HG02884 (cell line): ENCODE results near the gene CDC42EP1.
"Not testable (repeated sequence)": the region's sequence is repeated elsewhere in the genome, so short reads cannot be mapped to it uniquely, and the experiment has no call there.

Source experiments
- ATAC-seq: cut with Tn5 transposase; IDR thresholded peaks from one replicate; pipeline ENCODE4 v1.9.1; 2021; ENCODE audit warnings: mild to moderate bottlenecking, moderate library complexity; ENCODE audit not compliant: unreplicated experiment

CDC42EP1 gene

DNA sequence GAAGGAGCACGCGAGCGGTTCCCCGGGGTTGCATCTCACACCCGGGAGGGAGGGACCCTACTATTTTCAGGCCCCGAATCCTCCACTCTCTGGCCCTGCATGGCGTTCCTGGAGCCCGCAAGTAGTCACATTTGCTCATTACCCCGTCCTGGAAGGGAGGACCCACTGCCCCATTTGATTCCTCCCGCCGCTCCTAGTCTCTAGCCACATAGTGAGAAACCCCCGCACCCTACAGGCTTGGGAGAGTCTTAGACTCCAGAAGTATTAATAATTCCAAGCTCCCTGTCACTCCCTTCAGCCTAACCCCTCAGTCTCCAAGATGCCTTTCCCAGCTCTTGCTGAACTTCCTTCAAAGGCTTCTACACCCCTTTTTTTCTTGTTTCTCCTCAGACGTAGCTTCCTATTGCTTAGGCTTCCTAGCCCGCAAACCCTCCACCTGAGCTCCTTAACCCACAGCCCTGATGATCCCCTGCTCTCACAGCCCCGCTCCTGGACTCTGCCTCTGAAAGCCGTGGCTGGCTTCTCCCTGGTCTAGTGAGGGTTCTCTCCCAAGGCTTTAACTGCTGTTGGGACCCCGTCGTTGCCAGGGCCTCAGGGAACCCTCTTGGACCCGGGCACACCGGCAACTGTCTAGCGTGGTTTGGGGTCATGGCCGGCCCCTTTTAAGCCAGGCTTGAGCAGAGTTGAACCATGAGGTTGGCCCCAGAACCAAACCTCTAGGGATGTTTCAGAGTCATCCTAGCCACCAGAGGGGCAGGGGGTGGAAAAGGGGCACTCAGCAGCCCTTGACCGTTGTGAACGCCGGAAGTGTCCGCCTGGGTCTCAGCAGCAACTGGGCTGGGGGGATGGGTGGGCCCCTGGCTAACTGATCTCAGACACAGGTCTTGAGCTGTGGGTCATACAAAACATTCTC, 49.2 kb downstream of the CDC42EP1 start:
- no peak for ATAC-seq

DNA sequence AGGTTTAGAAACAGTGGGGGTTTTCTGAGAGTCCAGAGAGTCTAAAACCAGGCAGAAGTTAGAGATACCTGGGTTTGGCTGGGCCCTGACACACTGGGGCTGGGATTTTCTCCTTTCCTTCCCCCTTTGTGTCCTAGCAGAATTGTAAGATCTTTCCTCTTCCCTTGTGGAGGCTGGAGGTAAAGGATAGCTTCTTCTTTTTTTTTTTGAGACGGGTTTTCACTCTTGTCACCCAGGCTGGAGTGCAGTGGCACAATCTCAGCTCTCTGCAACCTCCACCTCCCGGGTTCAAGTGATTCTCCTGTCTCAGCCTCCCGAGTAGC, 49.8 kb downstream of the CDC42EP1 start:
- not testable (repeated sequence) for ATAC-seq

DNA sequence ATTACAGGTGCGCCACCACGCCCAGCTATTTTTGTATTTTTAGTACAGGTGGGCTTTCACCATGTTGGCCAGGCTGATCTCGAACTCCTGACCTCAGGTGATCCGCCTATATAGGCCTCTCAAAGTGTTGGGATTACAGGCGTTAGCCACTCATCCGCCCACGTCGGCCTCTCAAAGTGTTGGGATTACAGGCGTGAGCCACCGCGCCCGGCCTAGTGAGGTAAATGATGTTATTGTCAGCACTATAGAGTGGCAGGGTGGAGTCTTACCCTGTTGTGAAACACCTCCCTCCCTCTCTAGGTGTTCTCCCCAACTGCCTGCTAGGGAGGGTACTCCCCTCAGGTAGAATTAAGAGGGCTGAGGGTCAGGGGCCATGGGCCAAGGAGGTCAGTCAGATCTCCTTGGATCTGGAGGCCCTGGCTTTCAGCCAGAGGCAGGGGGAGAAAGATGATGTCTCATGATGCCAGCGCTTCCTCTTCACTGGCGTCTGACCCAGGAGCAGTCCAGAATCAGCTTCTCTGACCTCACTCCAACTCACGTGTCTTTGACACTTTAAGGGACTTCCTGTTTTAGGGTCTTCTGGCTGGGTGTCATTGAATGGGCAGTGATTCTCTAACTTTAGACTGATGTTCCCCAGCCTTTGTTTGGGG, 50.3 kb downstream of the CDC42EP1 start:
- no peak for ATAC-seq

DNA sequence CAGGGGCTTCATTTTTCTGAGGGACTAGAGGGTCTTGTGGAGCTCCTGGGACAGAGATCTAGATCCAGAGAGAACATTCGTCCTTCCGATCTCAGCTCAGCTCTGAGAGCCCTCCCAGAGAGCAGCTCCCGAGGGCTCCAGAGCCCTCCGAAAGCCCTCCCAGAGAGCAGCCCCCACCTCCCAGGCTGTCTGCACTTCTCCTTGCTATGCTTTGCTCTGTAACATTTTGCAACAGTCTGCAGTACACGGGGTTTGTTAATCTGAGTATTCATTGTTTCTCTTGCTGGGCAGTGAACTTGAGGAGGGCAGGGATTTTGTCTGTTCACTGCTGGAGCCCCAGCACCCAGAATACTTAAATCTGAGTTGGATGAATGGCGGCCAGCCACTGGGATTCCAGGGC, 50.9 kb downstream of the CDC42EP1 start:
- no peak for ATAC-seq

DNA sequence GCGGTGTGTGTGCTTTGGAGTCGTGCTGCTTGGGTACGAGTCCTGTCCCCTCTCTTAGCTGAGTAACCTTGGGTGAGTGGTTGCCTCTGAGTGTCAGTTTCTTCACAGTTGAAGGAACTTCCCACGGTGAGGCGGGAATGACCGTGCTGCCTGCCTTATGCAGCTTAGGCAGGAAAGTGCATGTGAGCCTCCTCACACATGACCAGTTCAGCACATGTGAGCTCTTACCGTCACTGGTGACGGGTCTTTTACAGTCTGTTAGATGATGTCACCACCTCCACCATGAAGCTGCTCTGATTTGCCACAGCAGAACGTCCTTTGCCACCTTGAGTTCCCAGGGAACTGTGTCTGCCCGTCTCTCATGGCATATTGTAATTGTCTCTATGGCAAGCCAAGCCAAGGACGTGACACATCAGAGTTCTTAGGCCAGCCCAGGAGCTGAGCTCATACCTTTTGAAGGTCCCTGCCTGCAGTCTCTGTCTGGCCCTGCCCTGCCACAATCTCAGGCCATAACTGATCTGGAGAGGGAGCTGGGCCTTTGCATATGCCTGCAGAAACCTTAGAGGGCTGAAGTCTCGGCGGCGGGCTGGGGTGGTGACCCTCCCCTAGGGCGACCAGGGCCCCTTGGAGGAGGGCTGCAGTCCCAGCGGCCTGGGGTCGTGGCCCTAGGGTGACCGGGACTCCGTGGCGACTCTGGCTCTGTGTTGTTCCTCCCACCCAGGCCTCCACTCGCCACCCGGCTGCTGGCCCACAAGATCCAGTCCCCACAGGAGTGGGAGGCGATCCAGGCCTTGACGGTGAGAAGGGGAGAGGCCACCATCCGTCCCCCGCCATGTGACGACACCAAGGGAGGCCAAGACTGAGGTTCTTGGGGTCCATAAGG, 56.2 kb downstream of the CDC42EP1 start:
- no peak for ATAC-seq

DNA sequence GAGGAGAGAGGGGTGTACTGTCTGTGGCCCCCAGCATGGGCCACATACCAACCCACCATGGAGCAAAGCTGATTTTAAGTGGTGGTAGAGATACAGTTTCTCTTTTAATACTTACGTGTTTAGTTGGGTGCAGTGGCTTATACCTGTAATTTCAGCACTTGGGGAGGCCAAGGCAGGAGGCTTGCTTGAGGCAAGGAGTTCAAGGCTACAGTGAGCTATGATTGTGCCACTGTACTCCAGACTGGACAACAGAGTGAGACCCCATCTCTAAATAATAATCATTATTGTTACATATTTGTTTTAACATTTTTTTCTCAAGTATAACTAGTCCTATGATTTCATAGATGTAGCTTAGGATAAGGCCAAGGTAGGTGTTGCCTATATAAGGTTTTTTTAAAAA, 57.2 kb downstream of the CDC42EP1 start:
- no peak for ATAC-seq

DNA sequence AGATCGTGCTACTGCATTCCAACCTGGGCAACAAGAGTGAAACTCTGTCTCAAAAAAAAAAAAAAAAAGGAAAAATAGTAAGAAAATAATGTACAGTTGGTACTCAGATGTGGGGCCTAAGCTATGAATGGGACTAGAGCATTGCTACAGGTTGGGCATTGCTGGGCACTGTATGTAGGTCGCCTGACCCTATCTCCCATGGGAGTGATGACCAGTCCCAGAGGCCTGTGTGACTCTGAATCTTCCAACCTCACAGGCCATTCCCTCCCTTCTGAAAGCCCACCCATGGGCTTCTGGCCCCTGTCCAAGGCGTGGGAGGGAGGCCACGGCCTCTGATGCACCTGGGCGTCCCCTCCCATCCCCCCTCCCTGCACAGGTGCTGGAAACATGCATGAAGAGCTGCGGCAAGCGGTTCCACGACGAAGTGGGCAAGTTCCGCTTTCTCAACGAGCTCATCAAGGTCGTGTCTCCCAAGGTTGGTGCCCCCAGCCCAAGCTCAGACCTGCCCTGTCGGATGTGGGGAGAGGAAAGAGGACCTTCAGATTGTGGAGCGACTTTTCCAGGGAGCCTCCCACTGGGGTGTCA, 57.9 kb downstream of the CDC42EP1 start:
- no peak for ATAC-seq

DNA sequence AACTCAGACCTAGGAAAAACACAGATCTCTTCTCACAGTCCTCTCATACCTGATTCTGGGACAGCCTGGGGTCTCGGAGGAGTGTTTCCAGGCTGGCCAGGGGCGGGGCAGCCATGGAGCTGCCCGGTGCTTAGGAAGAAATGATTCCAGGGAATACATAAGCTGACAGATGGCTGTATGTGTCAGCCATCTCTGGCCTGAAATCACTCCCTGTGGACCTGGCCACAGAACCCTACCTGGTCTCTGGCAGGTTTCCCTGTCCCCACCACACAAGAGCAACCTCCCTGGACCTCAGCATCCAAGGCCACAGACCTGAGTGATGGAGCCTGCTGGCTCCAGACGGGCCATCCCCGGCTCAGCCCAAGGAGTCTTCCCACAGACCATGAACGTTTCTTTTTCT, 58.4 kb downstream of the CDC42EP1 start:
- no peak for ATAC-seq
